ENCODE measurements around the gene HEG1.

- TF ChIP-seq CTCF (IDR thresholded peaks at IDR 0.05; ENCODE audit: extremely low read depth in 1 of 2, insufficient read depth in 1 of 2, low read depth in 1 of 2, low read length in 2 of 2) = no peak
- TF ChIP-seq POLR2A (IDR thresholded peaks at IDR 0.05; ENCODE audit: low read depth, low read length) = no peak
- no peak for TF ChIP-seq POLR2AphosphoS5 (IDR thresholded peaks at IDR 0.05; ENCODE audit: insufficient read depth, low read depth, low read length)
- no peak for TF ChIP-seq MAX (IDR thresholded peaks at IDR 0.05; ENCODE audit: insufficient read depth, insufficient read length)
These were observed 1.5 kb upstream of the HEG1 start for GRCh38 chr3:125057186-125057850.
